HepG2 (cell line): ENCODE measurements around the gene SERTAD2. TPM values are rescaled to one million over a fixed set of nuclear protein-coding genes. Genes with fewer than 3 reads are reported as not detected.

Experiments used
- CREB1 ChIP-seq, 2 experiments: fragments of 450-650 bp in 1 of 2; IDR thresholded peaks; 2 replicates each; pipeline ENCODE4 v1.6.1; 2016 to 2017; ENCODE audit warnings: control low read depth in 1 of 2, mild to moderate bottlenecking in 1 of 2, missing compliant biosample characterization in 1 of 2, missing genetic modification characterization in 1 of 2
- DNMT3B ChIP-seq: conservative IDR thresholded peaks from 2 replicates; pipeline ENCODE4 v1.6.1; 2016; ENCODE audit warnings: missing biosample characterization, control low read depth
- FOXA3 ChIP-seq: IDR thresholded peaks from 2 replicates; pipeline ENCODE4 v1.6.1; 2016; ENCODE audit warnings: missing genetic modification reagents, missing compliant biosample characterization
- FOXJ3 ChIP-seq: sonication (generic); formaldehyde crosslinking; IDR thresholded peaks from 2 replicates; pipeline ENCODE4 v1.4.0; 2020; ENCODE audit warnings: missing genetic modification reagents, mild to moderate bottlenecking, borderline replicate concordance
- GATAD1 ChIP-seq: IDR thresholded peaks from 2 replicates; pipeline ENCODE4 v1.6.1; 2016; ENCODE audit warnings: missing genetic modification reagents, missing compliant biosample characterization
- MAFG ChIP-seq: sonication (generic); formaldehyde crosslinking; IDR thresholded peaks from 2 replicates; pipeline ENCODE4 v1.5.1; 2020; ENCODE audit warnings: mild to moderate bottlenecking, missing genetic modification reagents
- MED13 ChIP-seq: sonication (generic); formaldehyde crosslinking; IDR thresholded peaks from 2 replicates; pipeline ENCODE4 v1.5.0; 2020; ENCODE audit warnings: missing genetic modification reagents
- MTF1 ChIP-seq: sonication (generic); formaldehyde crosslinking; IDR thresholded peaks from 2 replicates; pipeline ENCODE4 v1.5.0; 2020; ENCODE audit warnings: missing genetic modification reagents
- NR2F1 ChIP-seq, 2 experiments: fragments of 450-650 bp in 1 of 2; formaldehyde crosslinking in 1 of 2; IDR thresholded peaks; 2 replicates each; pipeline versions ENCODE4 v1.5.0 to v1.6.1; 2016 to 2020; ENCODE audit warnings: mild to moderate bottlenecking in 1 of 2, missing compliant biosample characterization in 1 of 2, missing genetic modification reagents in 1 of 2, moderate library complexity in 1 of 2
- RFX3 ChIP-seq: IDR thresholded peaks from 2 replicates; pipeline ENCODE4 v1.6.1; 2016; ENCODE audit warnings: missing biosample characterization, missing genetic modification reagents
- RXRB ChIP-seq: IDR thresholded peaks from 2 replicates; pipeline ENCODE4 v1.6.1; 2016; ENCODE audit warnings: borderline replicate concordance, missing genetic modification reagents, missing compliant biosample characterization
- SP1 ChIP-seq, 2 experiments: fragments of 450-650 bp in 1 of 2; sonication (generic) in 1 of 2; formaldehyde crosslinking in 1 of 2; IDR thresholded peaks; 2 replicates each; pipeline versions ENCODE4 v1.4.0 to v1.6.1; 2016 to 2020; ENCODE audit warnings: missing genetic modification reagents in 1 of 2
- SP4 ChIP-seq: sonication (generic); formaldehyde crosslinking; IDR thresholded peaks from 2 replicates; pipeline ENCODE4 v1.8.1; 2023; ENCODE audit warnings: mild to moderate bottlenecking, missing genetic modification reagents
- TAF1 ChIP-seq: sonication (generic); formaldehyde crosslinking; IDR thresholded peaks from 2 replicates; pipeline ENCODE4 v1.4.0; 2020; ENCODE audit warnings: missing genetic modification reagents
- TBP ChIP-seq: sonication (generic); formaldehyde crosslinking; IDR thresholded peaks from 2 replicates; pipeline ENCODE4 v1.5.0; 2020; ENCODE audit warnings: missing genetic modification reagents
- THYN1 ChIP-seq: sonication (generic); formaldehyde crosslinking; IDR thresholded peaks from 2 replicates; pipeline ENCODE4 v1.8.1; 2023; ENCODE audit warnings: low read depth, mild to moderate bottlenecking, moderate library complexity, missing genetic modification reagents, borderline replicate concordance
- ZFP37 ChIP-seq: sonication (generic); formaldehyde crosslinking; IDR thresholded peaks from 2 replicates; pipeline ENCODE4 v1.4.0; 2020; ENCODE audit warnings: missing genetic modification reagents, borderline replicate concordance
- ZNF33A ChIP-seq: sonication (generic); formaldehyde crosslinking; IDR thresholded peaks from 2 replicates; pipeline ENCODE4 v1.5.1; 2020; ENCODE audit warnings: missing genetic modification reagents, mild to moderate bottlenecking, moderate library complexity, borderline replicate concordance
- polyA plus RNA-seq, 8 experiments: library from polyadenylated mRNA; depleted of rRNA in 3 of 8; stranded (reverse) in 7 of 8; unstranded in 1 of 8; fragments of >200 nt; fragmentation: Illumina TruSeq in 4 of 8; extraction: Trizol in 4 of 8; gene quantifications; 2 replicates each; pipeline versions ENCODE4 v1.2.1 to v1.2.3, GENCODE V29; 2011 to 2016; ENCODE audit warnings: low read depth in 4 of 8, missing spikeins in 1 of 8, mixed read lengths in 1 of 8; ENCODE audit not compliant: insufficient read depth in 1 of 8
- total RNA-seq, 5 experiments: library from RNA; depleted of rRNA; stranded (reverse); fragments of >200 nt; fragmentation: Illumina TruSeq; extraction: Trizol; gene quantifications; 2 replicates each; pipeline ENCODE4 v1.2.3, GENCODE V29; 2016; ENCODE audit warnings: low read depth in 1 of 5
- TF ChIP-seq, protein P1 (sequence below): sonication (generic); formaldehyde crosslinking; IDR thresholded peaks from 2 replicates; pipeline ENCODE4 v1.8.1; 2023; ENCODE audit warnings: missing genetic modification reagents, mild to moderate bottlenecking, borderline replicate concordance
- TF ChIP-seq, protein P2 (sequence below): sonication (generic); formaldehyde crosslinking; IDR thresholded peaks from 2 replicates; pipeline ENCODE4 v1.9.0; 2021; ENCODE audit warnings: missing genetic modification reagents, mild to moderate bottlenecking, borderline replicate concordance
- TF ChIP-seq, protein P3 (sequence below): sonication (generic); formaldehyde crosslinking; IDR thresholded peaks from 2 replicates; pipeline ENCODE4 v1.5.1; 2020; ENCODE audit warnings: mild to moderate bottlenecking, missing genetic modification reagents, moderate library complexity

Gene SERTAD2
- total and polyA plus RNA-seq, 2 of the 13 experiments (the other 11 are each of a cell fraction or from before 2014, with no cell fraction given) = 6.7 to 22.6 TPM

DNA sequence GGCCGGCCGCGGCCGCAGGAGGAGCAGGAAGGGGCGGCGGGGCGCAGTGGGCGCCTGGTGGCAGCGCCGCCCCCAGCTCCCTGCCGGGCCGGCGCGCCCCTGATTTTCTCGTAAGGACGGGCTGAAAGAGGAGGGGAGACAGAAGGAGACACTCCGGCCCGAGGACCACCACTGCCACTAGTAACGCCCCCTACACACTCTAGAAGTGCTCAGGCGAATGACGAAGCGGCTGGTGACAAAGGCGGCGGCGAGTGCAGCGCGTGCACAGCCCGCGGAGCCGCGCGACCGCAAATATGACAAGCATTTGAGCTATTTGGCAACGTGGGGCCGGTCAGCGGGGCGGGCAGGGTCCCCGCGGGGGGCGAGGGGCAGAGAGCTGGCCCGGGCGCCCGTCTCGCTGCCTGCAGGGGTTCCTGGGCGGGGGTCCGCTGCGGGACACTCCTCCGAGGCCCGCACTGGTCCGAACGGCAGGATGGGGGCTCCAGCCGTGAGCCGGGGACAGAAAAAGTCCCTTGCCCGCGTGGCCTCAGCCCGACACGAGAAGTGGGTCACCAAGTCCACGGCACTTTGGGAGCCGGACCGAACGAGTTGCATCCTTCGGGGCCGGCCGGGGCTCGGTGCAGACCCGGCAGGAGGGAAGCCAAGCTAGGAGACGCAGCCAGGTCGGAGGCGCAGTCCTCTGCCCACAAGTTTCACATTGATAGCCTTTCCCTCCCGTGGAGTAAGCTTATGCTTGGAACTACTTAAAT, 524 bp upstream of the SERTAD2 start (continued):
- no peak for TF ChIP-seq ZNF33A (CRISPR knock-in tag)
- TF ChIP-seq MTF1 (CRISPR knock-in tag) = no peak
- TF ChIP-seq, protein P1, sequence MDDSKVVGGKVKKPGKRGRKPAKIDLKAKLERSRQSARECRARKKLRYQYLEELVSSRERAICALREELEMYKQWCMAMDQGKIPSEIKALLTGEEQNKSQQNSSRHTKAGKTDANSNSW (CRISPR knock-in tag) = no peak
- peak; percentile 42; the same call in 1 of the 2 replicates for TF ChIP-seq GATAD1 (CRISPR knock-in tag)
- TF ChIP-seq RFX3 (CRISPR knock-in tag) = no peak
- no peak for TF ChIP-seq DNMT3B
- no peak for TF ChIP-seq TBP
- TF ChIP-seq MAFG = no peak
- no peak; the same call in 1 of the 2 replicates for TF ChIP-seq FOXJ3 (CRISPR knock-in tag)
- TF ChIP-seq THYN1 = 0 out of 2 replicates have a peak, but pooled peaks have one; percentile 2
- no peak for TF ChIP-seq RXRB (CRISPR knock-in tag)
- no peak for TF ChIP-seq SP1 (IDR thresholded peaks at IDR 0.05)
- TF ChIP-seq SP1 (CRISPR knock-in tag; IDR thresholded peaks at IDR 0.05) = peak; percentile 60; the same call in 1 of the 2 replicates
- TF ChIP-seq NR2F1 (CRISPR knock-in tag; IDR thresholded peaks at IDR 0.05) = 0 out of 4 replicates have a peak, but pooled peaks of 1 of the 2 experiments have one; percentile 10
- peak; percentile 70 for TF ChIP-seq TAF1 (CRISPR knock-in tag)
- TF ChIP-seq ZFP37 (CRISPR knock-in tag) = no peak
- TF ChIP-seq CREB1 (IDR thresholded peaks at IDR 0.05) = peak; percentile 56
- no peak for TF ChIP-seq CREB1 (CRISPR knock-in tag; IDR thresholded peaks at IDR 0.05)
- TF ChIP-seq, protein P2, sequence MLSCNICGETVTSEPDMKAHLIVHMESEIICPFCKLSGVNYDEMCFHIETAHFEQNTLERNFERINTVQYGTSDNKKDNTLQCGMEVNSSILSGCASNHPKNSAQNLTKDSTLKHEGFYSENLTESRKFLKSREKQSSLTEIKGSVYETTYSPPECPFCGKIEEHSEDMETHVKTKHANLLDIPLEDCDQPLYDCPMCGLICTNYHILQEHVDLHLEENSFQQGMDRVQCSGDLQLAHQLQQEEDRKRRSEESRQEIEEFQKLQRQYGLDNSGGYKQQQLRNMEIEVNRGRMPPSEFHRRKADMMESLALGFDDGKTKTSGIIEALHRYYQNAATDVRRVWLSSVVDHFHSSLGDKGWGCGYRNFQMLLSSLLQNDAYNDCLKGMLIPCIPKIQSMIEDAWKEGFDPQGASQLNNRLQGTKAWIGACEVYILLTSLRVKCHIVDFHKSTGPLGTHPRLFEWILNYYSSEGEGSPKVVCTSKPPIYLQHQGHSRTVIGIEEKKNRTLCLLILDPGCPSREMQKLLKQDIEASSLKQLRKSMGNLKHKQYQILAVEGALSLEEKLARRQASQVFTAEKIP (CRISPR knock-in tag) = no peak
- TF ChIP-seq SP4 (CRISPR knock-in tag) = peak; percentile 68; the same call in 1 of the 2 replicates
- TF ChIP-seq FOXA3 (CRISPR knock-in tag) = peak; percentile 38; the same call in 1 of the 2 replicates
- TF ChIP-seq, protein P3, sequence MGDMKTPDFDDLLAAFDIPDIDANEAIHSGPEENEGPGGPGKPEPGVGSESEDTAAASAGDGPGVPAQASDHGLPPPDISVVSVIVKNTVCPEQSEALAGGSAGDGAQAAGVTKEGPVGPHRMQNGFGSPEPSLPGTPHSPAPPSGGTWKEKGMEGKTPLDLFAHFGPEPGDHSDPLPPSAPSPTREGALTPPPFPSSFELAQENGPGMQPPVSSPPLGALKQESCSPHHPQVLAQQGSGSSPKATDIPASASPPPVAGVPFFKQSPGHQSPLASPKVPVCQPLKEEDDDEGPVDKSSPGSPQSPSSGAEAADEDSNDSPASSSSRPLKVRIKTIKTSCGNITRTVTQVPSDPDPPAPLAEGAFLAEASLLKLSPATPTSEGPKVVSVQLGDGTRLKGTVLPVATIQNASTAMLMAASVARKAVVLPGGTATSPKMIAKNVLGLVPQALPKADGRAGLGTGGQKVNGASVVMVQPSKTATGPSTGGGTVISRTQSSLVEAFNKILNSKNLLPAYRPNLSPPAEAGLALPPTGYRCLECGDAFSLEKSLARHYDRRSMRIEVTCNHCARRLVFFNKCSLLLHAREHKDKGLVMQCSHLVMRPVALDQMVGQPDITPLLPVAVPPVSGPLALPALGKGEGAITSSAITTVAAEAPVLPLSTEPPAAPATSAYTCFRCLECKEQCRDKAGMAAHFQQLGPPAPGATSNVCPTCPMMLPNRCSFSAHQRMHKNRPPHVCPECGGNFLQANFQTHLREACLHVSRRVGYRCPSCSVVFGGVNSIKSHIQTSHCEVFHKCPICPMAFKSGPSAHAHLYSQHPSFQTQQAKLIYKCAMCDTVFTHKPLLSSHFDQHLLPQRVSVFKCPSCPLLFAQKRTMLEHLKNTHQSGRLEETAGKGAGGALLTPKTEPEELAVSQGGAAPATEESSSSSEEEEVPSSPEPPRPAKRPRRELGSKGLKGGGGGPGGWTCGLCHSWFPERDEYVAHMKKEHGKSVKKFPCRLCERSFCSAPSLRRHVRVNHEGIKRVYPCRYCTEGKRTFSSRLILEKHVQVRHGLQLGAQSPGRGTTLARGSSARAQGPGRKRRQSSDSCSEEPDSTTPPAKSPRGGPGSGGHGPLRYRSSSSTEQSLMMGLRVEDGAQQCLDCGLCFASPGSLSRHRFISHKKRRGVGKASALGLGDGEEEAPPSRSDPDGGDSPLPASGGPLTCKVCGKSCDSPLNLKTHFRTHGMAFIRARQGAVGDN (CRISPR knock-in tag) = peak; percentile 89
- TF ChIP-seq MED13 = peak; percentile 54; the same call in 1 of the 2 replicates
